ENCODE measurements around the gene AIFM1. TPM values are rescaled to one million over a fixed set of nuclear protein-coding genes. Genes with fewer than 3 reads are reported as not detected.
A peak's percentile ranks its signal among the peaks of the same experiment; 100 is the strongest.

The AIFM1 gene
- total RNA-seq (10 to 100 TPM; 19.0 to 21.8 TPM), polyA plus RNA-seq (ENCODE audit: insufficient read length in 2 of 2) (10 to 100 TPM; 30.0 to 33.7 TPM)
- long read RNA-seq, donor 1, transcript AIFM1-201 (16 exons, 2,260 nt) = major isoform, 9 of 13 reads
- long read RNA-seq, donor 1, partial matches to known transcripts = 0 of 13 reads
- long read RNA-seq, donor 1, other reads (novel, unspliced or antisense) = 0 of 13 reads
- long read RNA-seq, donor 2, partial matches to known transcripts = 0 of 2 reads
- long read RNA-seq, donor 2, other reads (novel, unspliced or antisense) = 0 of 2 reads
- long read RNA-seq, donor 3, partial matches to known transcripts = 0 of 3 reads
- long read RNA-seq, donor 3, other reads (novel, unspliced or antisense) = 0 of 3 reads
- long read RNA-seq, donor 4, partial matches to known transcripts = 0 of 3 reads
- long read RNA-seq, donor 4, other reads (novel, unspliced or antisense) = 0 of 3 reads

GRCh38 chrX:130165703-130166502 is at the start of gene AIFM1:
TSS of gene AIFM1 (minus strand) at chrX:130165841. CDS start at chrX:130165656, 185 bp downstream.
- Histone ChIP-seq H3K4me3 (ENCODE audit: low read depth, low read length) (peak within 1 kb of the TSS; percentile 75), H3K9me3 (ENCODE audit: control insufficient read depth, insufficient read depth, low read length) (no peaks in the 10 kb centered on the region), H3K27ac (ENCODE audit: low read depth, low read length) (peak within 1 kb of the TSS; percentile 98), H3K36me3 (ENCODE audit: control insufficient read depth, insufficient read depth, low read length) (no peaks in the 10 kb centered on the region), H3K27me3 (ENCODE audit: control insufficient read depth, insufficient read depth, low read length) (no peaks in the 10 kb centered on the region), H3K4me1 (ENCODE audit: control insufficient read depth, insufficient read depth, low read length) (no peaks in the 10 kb centered on the region)
- peak; percentile 76 to 97 (median 88) for DNase-seq (ENCODE audit: low read depth in 4 of 6, low spot score in 6 of 6)
- WGBS (ENCODE audit: insufficient coverage) = 31% methylated on average over 46 of the region's 50 CpGs

GRCh38 chrX:130213376-130213775 is 47.7 kb upstream of the AIFM1 start:
- H3K36me3 ChIP-seq (ENCODE audit: control insufficient read depth, insufficient read depth, low read length) = peaks cover 9% of the 10 kb centered on the region
- DNase-seq (ENCODE audit: low read depth in 4 of 6, low spot score in 6 of 6) = no peak
- no peaks in the 10 kb centered on the region for H3K9me3 ChIP-seq (ENCODE audit: control insufficient read depth, insufficient read depth, low read length)
- no peaks in the 10 kb centered on the region for H3K27me3 ChIP-seq (ENCODE audit: control insufficient read depth, insufficient read depth, low read length)
- no peak overlapping the region for H3K4me3 ChIP-seq (ENCODE audit: low read depth, low read length)
- WGBS (ENCODE audit: insufficient coverage) = no CpG with 5 or more reads among the region's 2 CpGs
- no peaks in the 10 kb centered on the region for H3K4me1 ChIP-seq (ENCODE audit: control insufficient read depth, insufficient read depth, low read length)
- no peak overlapping the region for H3K27ac ChIP-seq (ENCODE audit: low read depth, low read length)

DNA sequence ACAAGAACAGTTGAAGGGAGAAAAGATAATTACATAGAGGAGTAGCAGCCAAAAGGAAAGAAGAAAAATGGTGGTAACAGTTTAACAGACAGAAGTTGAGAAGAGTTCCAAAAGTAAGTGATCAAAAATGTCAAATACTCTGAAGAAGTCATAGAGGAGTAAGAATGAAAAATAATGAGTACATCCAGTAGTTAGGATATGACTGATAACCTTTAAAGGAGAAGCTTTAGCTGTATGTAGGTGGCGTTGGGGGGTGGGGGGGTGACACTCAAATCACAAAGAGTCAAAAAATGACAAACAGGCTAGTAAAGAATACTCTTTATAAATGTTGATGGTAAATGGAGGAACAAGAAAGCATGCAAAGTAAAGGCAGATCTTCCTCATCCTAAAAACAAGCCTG is 46.7 kb upstream of the AIFM1 start:
- Histone ChIP-seq H3K4me3 (ENCODE audit: low read depth, low read length) (no peak overlapping the region), H3K36me3 (ENCODE audit: control insufficient read depth, insufficient read depth, low read length) (peaks cover 6% of the 10 kb centered on the region), H3K4me1 (ENCODE audit: control insufficient read depth, insufficient read depth, low read length) (no peaks in the 10 kb centered on the region), H3K9me3 (ENCODE audit: control insufficient read depth, insufficient read depth, low read length) (no peaks in the 10 kb centered on the region), H3K27me3 (ENCODE audit: control insufficient read depth, insufficient read depth, low read length) (no peaks in the 10 kb centered on the region), H3K27ac (ENCODE audit: low read depth, low read length) (no peak overlapping the region)
- WGBS (ENCODE audit: insufficient coverage) = no CpG with 5 or more reads among the region's 1 CpG
- DNase-seq (ENCODE audit: low read depth in 4 of 6, low spot score in 6 of 6) = no peak

GRCh38 chrX:130211415-130212186 is 46.0 kb upstream of the AIFM1 start:
- Histone ChIP-seq H3K9me3 (ENCODE audit: control insufficient read depth, insufficient read depth, low read length) (no peaks in the 10 kb centered on the region), H3K27me3 (ENCODE audit: control insufficient read depth, insufficient read depth, low read length) (no peaks in the 10 kb centered on the region), H3K27ac (ENCODE audit: low read depth, low read length) (no peak overlapping the region), H3K4me3 (ENCODE audit: low read depth, low read length) (no peak overlapping the region), H3K4me1 (ENCODE audit: control insufficient read depth, insufficient read depth, low read length) (no peaks in the 10 kb centered on the region), H3K36me3 (ENCODE audit: control insufficient read depth, insufficient read depth, low read length) (peaks cover 6% of the 10 kb centered on the region)
- DNase-seq (ENCODE audit: low read depth in 4 of 6, low spot score in 6 of 6) = no peak
- 73% methylated on average over 3 of the region's 4 CpGs for WGBS (ENCODE audit: insufficient coverage)

DNA sequence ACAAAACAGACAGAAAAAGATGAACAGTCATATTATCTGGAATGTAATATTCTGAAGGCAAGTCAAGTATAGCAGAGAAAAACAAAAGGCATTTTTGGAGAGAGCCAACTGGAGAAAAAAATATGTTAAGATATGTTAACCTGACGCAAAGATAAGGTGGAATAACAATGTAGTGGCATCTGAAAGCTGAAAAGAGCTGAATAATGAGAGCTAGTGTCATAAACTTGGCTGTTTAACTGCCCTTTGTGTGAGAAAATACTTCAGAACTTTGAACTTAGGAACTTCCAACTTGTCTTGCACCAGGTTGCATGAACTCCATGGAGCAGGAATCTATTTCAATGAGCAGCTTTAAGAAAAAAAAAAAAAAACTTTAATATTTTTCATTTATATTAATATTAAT is 39.0 kb upstream of the AIFM1 start:
- Histone ChIP-seq H3K4me3 (ENCODE audit: low read depth, low read length) (no peak overlapping the region), H3K9me3 (ENCODE audit: control insufficient read depth, insufficient read depth, low read length) (no peaks in the 10 kb centered on the region), H3K27me3 (ENCODE audit: control insufficient read depth, insufficient read depth, low read length) (no peaks in the 10 kb centered on the region), H3K27ac (ENCODE audit: low read depth, low read length) (no peak overlapping the region), H3K36me3 (ENCODE audit: control insufficient read depth, insufficient read depth, low read length) (peaks cover 2% of the 10 kb centered on the region), H3K4me1 (ENCODE audit: control insufficient read depth, insufficient read depth, low read length) (no peaks in the 10 kb centered on the region)
- 38% methylated on average over 1 of the region's 1 CpG for WGBS (ENCODE audit: insufficient coverage)
- no peak for DNase-seq (ENCODE audit: low read depth in 4 of 6, low spot score in 6 of 6)

GRCh38 chrX:130197464-130197863 is 31.8 kb upstream of the AIFM1 start:
- peaks cover 2% of the 10 kb centered on the region for H3K36me3 ChIP-seq (ENCODE audit: control insufficient read depth, insufficient read depth, low read length)
- WGBS (ENCODE audit: insufficient coverage) = 83% methylated on average over 2 of the region's 5 CpGs
- H3K9me3 ChIP-seq (ENCODE audit: control insufficient read depth, insufficient read depth, low read length) = no peaks in the 10 kb centered on the region
- no peaks in the 10 kb centered on the region for H3K27me3 ChIP-seq (ENCODE audit: control insufficient read depth, insufficient read depth, low read length)
- H3K4me3 ChIP-seq (ENCODE audit: low read depth, low read length) = no peak overlapping the region
- H3K4me1 ChIP-seq (ENCODE audit: control insufficient read depth, insufficient read depth, low read length) = no peaks in the 10 kb centered on the region
- no peak for DNase-seq (ENCODE audit: low read depth in 4 of 6, low spot score in 6 of 6)
- no peak overlapping the region for H3K27ac ChIP-seq (ENCODE audit: low read depth, low read length)

GRCh38 chrX:130196466-130196865 is 30.8 kb upstream of the AIFM1 start:
- Histone ChIP-seq H3K27ac (ENCODE audit: low read depth, low read length) (no peak overlapping the region), H3K4me1 (ENCODE audit: control insufficient read depth, insufficient read depth, low read length) (no peaks in the 10 kb centered on the region), H3K4me3 (ENCODE audit: low read depth, low read length) (no peak overlapping the region), H3K27me3 (ENCODE audit: control insufficient read depth, insufficient read depth, low read length) (no peaks in the 10 kb centered on the region), H3K9me3 (ENCODE audit: control insufficient read depth, insufficient read depth, low read length) (no peaks in the 10 kb centered on the region), H3K36me3 (ENCODE audit: control insufficient read depth, insufficient read depth, low read length) (no peaks in the 10 kb centered on the region)
- 80% methylated on average over 4 of the region's 7 CpGs for WGBS (ENCODE audit: insufficient coverage)
- peak in 1 of 6 donors; percentile 60 for DNase-seq (ENCODE audit: low read depth in 4 of 6, low spot score in 6 of 6)

DNA sequence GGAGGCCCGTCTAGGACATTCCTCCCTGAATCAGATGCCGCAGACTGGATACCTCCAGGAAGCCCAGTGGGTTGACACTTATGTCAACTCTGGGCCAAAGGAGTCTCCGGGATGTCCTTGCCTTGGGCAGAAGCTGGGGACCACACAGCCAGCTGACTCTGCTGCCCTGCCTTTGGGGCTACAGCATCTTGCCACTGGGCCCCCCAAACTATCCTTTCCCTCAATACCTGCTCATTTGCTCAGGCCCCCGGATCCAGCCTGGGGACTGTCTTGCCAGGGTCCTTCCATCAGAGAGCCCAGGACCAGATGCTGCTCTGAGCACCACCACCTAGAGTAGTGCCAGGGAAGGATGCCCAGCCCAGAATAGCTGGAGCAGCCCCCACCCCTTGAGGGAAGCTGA is 25.2 kb upstream of the AIFM1 start:
- H3K27me3 ChIP-seq (ENCODE audit: control insufficient read depth, insufficient read depth, low read length) = peaks cover 2% of the 10 kb centered on the region
- H3K36me3 ChIP-seq (ENCODE audit: control insufficient read depth, insufficient read depth, low read length) = no peaks in the 10 kb centered on the region
- no peaks in the 10 kb centered on the region for H3K9me3 ChIP-seq (ENCODE audit: control insufficient read depth, insufficient read depth, low read length)
- no peaks in the 10 kb centered on the region for H3K4me1 ChIP-seq (ENCODE audit: control insufficient read depth, insufficient read depth, low read length)
- no peak overlapping the region for H3K27ac ChIP-seq (ENCODE audit: low read depth, low read length)
- H3K4me3 ChIP-seq (ENCODE audit: low read depth, low read length) = no peak overlapping the region
- DNase-seq (ENCODE audit: low read depth in 4 of 6, low spot score in 6 of 6) = no peak
- WGBS (ENCODE audit: insufficient coverage) = 74% methylated on average over 4 of the region's 4 CpGs

DNA sequence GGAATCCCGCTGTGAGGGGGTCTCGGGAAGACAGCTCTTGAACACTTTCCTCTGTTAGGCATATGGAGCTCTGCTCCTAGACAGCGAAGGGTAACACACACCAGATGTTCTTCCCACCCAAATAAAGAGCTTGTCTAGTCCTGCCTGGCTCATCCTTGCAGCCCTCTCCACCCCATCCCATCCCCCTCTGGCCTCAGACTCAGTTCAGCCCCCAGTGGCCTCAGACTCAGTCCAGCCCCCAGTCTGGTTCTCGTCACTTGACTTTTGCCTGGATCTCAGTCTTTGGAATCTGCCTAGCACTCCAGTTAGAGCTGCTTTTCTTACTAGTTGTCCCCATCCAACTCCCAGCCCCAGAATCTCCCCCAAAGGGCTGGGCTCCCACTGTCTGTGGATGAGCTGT is 21.0 kb upstream of the AIFM1 start:
- 56% methylated on average over 2 of the region's 4 CpGs for WGBS (ENCODE audit: insufficient coverage)
- no peak for DNase-seq (ENCODE audit: low read depth in 4 of 6, low spot score in 6 of 6)
- H3K4me1 ChIP-seq (ENCODE audit: control insufficient read depth, insufficient read depth, low read length) = no peaks in the 10 kb centered on the region
- H3K27me3 ChIP-seq (ENCODE audit: control insufficient read depth, insufficient read depth, low read length) = peaks cover 2% of the 10 kb centered on the region
- no peaks in the 10 kb centered on the region for H3K36me3 ChIP-seq (ENCODE audit: control insufficient read depth, insufficient read depth, low read length)
- no peaks in the 10 kb centered on the region for H3K9me3 ChIP-seq (ENCODE audit: control insufficient read depth, insufficient read depth, low read length)
- H3K27ac ChIP-seq (ENCODE audit: low read depth, low read length) = no peak overlapping the region
- H3K4me3 ChIP-seq (ENCODE audit: low read depth, low read length) = no peak overlapping the region
